Measurements from ENCODE around the gene ACOT11.

DNA sequence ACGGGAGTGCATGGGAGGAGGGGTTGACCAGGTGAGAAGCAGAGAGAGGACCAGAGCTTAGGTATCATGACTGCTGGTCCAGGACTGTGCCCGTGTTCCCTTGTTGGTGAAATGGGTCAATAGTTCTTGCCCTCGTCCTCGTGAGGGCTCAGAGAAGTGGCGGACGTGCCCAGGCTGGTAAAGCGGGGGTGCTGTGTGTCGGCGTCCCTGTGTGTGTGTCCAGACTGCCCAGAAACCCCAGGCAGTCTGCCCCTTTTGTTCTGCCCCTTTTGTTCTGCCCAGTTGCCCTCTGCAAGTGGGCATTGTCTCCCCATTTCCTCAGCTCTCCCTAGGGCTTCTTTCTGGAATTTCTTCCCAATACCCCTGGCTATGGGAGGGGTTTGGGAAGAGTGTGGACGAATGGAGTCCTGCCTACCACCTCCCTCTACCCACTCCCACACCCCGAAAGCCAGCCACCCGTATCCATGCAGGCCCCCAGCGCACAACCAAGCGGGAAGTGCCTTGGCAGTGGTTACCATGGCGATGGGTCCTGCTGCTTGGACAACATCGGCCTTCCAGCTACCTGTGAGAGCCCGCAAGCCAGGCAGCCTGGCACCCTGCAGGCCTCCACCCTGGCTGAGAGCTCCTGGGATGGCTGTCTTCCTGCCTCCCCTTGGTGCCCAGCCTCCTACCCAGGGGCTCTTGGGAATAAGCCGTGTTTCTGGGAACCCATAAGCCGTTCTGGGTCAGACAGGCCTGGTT lies 34.7 kb downstream of the ACOT11 start:
- no peak for TF ChIP-seq RAD51 (IDR thresholded peaks at IDR 0.05)
- no peak for TF ChIP-seq EP300 (IDR thresholded peaks at IDR 0.05; ENCODE audit: borderline replicate concordance in 1 of 2, control insufficient read depth in 1 of 2, low read depth in 2 of 2, low read length in 2 of 2)
- TF ChIP-seq, protein P1, sequence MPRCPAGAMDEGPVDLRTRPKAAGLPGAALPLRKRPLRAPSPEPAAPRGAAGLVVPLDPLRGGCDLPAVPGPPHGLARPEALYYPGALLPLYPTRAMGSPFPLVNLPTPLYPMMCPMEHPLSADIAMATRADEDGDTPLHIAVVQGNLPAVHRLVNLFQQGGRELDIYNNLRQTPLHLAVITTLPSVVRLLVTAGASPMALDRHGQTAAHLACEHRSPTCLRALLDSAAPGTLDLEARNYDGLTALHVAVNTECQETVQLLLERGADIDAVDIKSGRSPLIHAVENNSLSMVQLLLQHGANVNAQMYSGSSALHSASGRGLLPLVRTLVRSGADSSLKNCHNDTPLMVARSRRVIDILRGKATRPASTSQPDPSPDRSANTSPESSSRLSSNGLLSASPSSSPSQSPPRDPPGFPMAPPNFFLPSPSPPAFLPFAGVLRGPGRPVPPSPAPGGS (IDR thresholded peaks at IDR 0.05; ENCODE audit: borderline replicate concordance, insufficient read depth, low read depth, low read length, poor library complexity, severe bottlenecking), result no peak
- TF ChIP-seq, protein P2, sequence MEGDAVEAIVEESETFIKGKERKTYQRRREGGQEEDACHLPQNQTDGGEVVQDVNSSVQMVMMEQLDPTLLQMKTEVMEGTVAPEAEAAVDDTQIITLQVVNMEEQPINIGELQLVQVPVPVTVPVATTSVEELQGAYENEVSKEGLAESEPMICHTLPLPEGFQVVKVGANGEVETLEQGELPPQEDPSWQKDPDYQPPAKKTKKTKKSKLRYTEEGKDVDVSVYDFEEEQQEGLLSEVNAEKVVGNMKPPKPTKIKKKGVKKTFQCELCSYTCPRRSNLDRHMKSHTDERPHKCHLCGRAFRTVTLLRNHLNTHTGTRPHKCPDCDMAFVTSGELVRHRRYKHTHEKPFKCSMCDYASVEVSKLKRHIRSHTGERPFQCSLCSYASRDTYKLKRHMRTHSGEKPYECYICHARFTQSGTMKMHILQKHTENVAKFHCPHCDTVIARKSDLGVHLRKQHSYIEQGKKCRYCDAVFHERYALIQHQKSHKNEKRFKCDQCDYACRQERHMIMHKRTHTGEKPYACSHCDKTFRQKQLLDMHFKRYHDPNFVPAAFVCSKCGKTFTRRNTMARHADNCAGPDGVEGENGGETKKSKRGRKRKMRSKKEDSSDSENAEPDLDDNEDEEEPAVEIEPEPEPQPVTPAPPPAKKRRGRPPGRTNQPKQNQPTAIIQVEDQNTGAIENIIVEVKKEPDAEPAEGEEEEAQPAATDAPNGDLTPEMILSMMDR (IDR thresholded peaks at IDR 0.05 in 2 of 3, conservative IDR thresholded peaks at IDR 0.05 in 1 of 3; ENCODE audit: control insufficient read depth in 2 of 3, extremely low read depth in 1 of 3, insufficient read depth in 1 of 3, low read depth in 3 of 3, low read length in 3 of 3), result no peak
- TF ChIP-seq RFX5 (IDR thresholded peaks at IDR 0.05; ENCODE audit: low read depth, low read length), result no peak
- TF ChIP-seq, protein P3, sequence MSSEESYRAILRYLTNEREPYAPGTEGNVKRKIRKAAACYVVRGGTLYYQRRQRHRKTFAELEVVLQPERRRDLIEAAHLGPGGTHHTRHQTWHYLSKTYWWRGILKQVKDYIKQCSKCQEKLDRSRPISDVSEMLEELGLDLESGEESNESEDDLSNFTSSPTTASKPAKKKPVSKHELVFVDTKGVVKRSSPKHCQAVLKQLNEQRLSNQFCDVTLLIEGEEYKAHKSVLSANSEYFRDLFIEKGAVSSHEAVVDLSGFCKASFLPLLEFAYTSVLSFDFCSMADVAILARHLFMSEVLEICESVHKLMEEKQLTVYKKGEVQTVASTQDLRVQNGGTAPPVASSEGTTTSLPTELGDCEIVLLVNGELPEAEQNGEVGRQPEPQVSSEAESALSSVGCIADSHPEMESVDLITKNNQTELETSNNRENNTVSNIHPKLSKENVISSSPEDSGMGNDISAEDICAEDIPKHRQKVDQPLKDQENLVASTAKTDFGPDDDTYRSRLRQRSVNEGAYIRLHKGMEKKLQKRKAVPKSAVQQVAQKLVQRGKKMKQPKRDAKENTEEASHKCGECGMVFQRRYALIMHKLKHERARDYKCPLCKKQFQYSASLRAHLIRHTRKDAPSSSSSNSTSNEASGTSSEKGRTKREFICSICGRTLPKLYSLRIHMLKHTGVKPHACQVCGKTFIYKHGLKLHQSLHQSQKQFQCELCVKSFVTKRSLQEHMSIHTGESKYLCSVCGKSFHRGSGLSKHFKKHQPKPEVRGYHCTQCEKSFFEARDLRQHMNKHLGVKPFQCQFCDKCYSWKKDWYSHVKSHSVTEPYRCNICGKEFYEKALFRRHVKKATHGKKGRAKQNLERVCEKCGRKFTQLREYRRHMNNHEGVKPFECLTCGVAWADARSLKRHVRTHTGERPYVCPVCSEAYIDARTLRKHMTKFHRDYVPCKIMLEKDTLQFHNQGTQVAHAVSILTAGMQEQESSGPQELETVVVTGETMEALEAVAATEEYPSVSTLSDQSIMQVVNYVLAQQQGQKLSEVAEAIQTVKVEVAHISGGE (CRISPR knock-in tag; IDR thresholded peaks at IDR 0.05), result no peak
- TF ChIP-seq, protein P4, sequence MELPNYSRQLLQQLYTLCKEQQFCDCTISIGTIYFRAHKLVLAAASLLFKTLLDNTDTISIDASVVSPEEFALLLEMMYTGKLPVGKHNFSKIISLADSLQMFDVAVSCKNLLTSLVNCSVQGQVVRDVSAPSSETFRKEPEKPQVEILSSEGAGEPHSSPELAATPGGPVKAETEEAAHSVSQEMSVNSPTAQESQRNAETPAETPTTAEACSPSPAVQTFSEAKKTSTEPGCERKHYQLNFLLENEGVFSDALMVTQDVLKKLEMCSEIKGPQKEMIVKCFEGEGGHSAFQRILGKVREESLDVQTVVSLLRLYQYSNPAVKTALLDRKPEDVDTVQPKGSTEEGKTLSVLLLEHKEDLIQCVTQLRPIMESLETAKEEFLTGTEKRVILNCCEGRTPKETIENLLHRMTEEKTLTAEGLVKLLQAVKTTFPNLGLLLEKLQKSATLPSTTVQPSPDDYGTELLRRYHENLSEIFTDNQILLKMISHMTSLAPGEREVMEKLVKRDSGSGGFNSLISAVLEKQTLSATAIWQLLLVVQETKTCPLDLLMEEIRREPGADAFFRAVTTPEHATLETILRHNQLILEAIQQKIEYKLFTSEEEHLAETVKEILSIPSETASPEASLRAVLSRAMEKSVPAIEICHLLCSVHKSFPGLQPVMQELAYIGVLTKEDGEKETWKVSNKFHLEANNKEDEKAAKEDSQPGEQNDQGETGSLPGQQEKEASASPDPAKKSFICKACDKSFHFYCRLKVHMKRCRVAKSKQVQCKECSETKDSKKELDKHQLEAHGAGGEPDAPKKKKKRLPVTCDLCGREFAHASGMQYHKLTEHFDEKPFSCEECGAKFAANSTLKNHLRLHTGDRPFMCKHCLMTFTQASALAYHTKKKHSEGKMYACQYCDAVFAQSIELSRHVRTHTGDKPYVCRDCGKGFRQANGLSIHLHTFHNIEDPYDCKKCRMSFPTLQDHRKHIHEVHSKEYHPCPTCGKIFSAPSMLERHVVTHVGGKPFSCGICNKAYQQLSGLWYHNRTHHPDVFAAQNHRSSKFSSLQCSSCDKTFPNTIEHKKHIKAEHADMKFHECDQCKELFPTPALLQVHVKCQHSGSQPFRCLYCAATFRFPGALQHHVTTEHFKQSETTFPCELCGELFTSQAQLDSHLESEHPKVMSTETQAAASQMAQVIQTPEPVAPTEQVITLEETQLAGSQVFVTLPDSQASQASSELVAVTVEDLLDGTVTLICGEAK (IDR thresholded peaks at IDR 0.05; ENCODE audit: borderline replicate concordance), result no peak
- TF ChIP-seq EZH2 (IDR thresholded peaks at IDR 0.05; ENCODE audit: borderline replicate concordance, control insufficient read depth, low read depth, low read length), result no peak
